Dermis microvascular lymphatic vessel endothelial cell (primary cell): ENCODE results near the gene RNF115. TPM values are rescaled to one million over a fixed set of nuclear protein-coding genes. Genes with fewer than 3 reads are reported as not detected.
"Not testable (repeated sequence)": the region's sequence is repeated elsewhere in the genome, so short reads cannot be mapped to it uniquely, and the experiment has no call there.

Experiments
- DNase-seq, 2 donors: peaks; one replicate each; pipeline versions ENCODE4 v3.0.0 to v3.0.0-alpha.2; 2010; ENCODE audit warnings: low read depth in 2 of 2
- total RNA-seq: library from RNA; depleted of rRNA; stranded (reverse); fragments of >200 nt; gene quantifications from 2 replicates; pipeline ENCODE4 v1.2.1, GENCODE V29; 2014

The RNF115 gene
- total RNA-seq, 1 donor from 2014 or later = 12.8 TPM

DNA sequence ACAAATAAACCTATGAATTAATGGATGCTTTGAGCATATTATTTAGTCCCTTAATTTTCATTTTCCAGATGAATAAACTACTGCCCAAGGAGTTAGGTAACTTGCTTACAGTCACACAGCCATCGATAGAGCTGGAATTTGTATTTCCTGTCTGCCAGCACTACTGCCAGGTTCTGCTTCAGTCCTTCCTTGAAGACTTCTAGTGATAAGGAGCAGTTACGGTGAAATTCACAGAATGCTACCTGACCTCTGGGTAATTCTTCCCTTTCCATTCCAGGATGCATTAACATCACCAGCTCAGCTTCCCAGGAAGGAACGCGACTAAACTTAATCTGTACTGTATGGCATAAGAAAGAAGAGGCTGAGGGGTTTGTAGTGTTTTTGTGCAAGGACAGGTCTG is 93.4 kb downstream of the RNF115 start:
- no peak for DNase-seq

- DNase-seq = no peak
These were observed 94.0 kb downstream of the RNF115 start for GRCh38 chr1:145729666-145730436.

DNA sequence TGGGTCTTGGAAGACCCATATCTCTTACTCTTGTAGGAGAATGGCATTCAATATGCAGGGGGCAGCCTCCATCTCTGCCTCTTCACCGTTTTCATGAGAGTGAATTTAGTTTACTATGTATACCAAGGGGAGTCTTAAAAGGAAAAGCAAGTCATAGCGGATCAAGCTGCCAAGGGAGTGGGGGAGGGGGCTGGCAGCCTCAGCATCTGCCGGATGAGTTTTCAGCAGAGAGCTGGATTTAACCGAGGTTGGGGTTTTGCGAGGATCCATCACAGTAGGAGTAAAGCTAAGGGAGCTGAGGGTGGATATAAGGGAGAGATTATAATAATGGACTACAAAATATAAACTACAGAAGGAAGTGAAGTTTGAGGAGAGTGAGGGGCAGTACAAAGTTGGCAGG is 94.7 kb downstream of the RNF115 start:
- DNase-seq = no peak

DNA sequence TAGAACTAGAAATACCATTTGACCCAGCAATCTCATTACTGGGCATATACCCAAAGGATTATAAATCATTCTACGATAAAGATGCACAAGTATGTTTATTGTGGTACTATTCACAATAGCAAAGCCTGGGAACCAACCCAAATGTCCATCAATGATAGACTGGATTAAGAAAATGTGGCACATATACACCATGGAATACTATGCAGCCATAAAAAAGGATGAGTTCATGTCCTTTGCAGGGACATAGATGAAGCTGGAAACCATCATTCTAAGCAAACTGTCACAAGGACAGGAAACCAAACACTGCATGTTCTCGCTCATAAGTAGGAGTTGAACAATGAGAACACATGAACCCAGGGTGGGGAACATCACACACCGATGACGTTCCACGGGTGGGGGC is 97.7 kb downstream of the RNF115 start:
- not testable (repeated sequence) for DNase-seq

DNA sequence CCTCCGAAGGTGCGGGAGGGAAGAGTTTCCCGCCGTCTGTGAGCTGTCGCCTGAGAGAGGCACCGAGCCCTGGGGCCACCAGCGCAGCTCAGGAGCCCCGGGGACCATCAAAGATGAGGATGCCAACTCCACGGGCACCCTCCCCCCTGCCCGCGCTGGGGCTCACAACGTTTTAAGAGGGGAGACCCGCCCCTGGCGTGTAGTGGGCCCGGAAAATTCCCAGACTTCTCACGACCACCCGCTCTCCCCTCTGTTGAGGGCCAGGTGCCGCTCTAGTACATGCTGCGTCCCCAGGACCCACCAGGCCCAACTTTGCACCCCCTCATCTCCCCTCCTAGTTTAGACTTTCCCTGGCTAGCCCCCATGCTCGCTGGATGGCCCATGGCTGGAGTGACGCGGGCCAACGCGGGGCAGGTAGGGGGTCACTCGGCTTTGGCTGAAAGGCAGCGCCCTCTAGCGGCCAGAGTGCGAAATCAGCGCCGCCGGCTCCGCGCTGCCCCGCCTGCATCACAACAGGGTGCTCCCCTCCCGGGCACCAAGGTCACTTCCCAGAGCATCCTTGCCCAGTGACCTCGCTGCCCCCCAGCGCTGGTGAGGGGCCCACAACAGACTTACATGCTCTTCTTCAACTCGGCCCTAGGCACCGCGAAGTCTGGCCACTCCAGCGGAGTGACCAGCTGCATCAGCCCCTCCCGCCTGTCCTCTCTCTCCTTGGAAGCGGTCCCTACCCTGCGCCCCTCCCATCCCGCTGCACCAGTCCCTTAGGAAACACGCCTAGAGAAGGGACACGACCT is 102.8 kb downstream of the RNF115 start:
- peak; percentile 4 to 50 for DNase-seq

DNA sequence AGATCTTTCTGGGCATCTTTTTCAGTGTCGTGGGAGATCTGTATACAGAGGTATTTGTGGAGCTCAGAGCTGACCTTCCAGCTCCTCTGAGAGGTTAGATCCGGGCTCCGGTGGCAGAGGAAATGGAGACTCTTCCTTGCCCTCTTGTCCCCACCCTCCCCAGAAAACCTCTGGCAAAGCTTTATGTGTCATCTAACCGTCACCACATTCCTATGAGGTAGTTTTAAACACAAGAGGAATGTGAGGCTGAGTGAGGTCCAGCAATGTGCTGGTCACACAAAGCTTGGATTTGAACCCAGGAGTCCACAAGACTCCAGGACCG is 103.4 kb downstream of the RNF115 start:
- DNase-seq = no peak

- DNase-seq = no peak
These were observed 104.4 kb downstream of the RNF115 start, which contains the start of gene CD160 for GRCh38 chr1:145719230-145720079. TSS of gene CD160 (plus strand) at chr1:145719499. CDS start at chr1:145728328, 8,829 bp downstream.

DNA sequence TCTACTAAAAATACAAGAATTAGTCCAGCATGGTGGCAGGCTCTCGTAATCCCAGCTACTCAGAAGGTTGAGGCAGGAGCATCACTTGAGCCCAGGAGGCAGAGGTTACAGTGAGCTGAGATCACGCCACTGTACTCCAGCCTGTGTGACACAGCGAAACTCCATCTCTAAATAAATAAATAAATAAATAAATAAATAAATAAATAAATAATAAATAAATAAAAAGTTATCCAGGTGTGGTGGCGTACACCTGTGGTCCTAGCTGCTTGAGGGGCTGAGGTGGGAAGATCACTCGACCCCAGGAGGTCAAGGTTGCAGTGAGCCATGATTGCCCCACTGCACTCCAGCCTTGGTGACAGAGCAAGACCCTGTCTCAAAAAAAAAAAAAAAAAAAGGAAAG is 105.4 kb downstream of the RNF115 start:
- DNase-seq = not testable (repeated sequence)

DNA sequence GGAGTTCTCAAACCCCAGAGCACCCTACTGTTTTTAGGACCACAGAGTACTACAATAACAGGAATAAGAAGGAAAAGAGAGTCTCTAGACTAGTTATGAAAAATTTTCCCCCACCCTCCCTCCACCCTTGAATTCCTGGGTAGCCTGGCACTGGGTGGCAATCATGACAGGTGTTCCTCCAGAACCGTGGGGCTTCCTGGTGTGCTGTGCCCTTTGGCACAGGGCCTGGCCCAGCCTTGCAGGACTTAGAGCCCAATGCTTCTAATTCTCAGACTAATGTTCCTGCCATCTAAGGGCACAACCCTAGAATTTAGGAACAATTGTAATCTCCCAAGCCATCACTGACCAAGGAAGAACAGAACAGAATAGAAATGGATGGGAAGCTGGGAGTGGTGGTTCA is 106.1 kb downstream of the RNF115 start:
- DNase-seq = no peak

DNA sequence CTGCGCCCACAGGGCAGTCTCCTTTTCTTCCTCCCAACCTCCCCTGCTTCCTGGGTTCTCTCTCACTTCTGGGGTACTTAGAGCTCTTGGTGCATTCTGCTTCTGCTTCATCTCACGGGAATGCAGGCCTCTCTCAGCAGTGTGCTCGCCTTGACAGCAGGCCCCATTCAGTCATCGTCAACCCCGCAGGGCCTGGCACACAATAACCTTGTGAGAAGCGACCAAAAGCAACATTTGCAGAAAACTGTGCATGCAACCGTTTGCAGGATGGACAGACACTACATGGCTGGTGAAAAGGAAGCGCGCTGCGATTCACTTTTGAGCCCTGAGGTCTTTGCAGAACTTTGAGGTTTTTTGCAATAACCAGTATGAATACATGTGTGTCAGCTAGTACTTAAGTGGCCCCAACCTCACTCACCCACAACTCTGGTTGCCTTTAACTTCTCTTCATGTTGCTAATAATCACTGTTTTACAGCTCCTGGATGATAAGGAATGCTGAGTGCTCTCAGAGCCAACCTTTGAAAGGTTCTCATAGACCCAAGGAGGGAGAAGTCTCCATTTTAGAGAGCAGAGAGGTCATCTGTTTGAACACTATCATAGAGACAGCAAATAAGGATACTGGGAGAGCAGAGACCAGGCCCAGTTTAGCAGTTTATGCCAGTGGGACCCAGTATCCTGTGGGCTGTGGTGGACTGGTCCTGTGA is 107.1 kb downstream of the RNF115 start:
- no peak for DNase-seq

DNA sequence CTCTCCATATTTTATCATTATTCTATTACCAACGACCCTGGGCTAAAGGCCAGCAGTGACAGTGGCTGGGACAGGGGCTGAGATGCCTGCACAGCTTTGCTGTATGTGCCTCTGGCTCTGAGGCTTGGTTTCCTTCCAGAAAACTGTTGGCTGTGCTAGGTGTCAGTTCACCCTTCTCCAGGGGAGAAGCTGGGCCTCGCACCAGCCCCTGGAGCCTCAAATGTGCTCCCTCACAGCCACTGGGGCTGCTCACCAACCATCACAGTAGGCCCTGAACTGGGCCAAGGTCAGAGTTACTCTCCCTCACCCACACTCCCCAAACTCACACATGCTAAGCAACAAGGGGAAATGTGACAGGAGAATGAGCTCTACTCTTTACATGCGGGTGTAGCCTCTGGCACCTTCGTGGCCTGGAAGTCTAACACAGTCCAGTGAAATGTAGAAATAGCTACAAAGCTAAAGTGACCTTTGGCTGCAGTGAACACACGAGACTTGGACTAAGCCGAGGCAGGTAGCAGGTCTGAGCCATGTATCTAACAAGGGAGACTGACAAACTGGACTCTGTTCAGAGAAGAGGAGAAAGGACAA is 109.3 kb downstream of the RNF115 start:
- DNase-seq = no peak

DNA sequence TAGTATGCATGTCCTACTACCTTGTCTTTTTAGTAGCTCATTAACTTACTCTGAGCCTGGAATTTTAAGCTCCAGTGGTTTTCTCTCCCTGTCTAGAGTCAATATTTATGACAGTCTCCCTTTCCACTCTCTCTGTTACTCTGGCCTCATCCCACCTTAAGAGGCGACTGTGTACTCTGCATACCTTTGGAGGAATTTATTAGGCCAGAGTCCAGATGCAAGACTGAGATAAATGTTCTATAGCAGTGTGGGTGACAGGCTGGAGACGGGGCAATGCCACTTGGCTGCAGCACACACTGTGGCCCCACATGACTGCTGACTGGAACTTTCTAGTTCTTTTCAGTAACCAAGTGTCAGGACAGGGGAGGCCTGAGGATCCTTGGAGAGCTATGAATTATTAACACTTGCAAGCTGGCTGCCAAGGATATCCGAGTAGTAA is 112.7 kb downstream of the RNF115 start:
- no peak for DNase-seq

GRCh38 chr1:145710291-145711027 is 113.4 kb downstream of the RNF115 start:
- DNase-seq = no peak

DNA sequence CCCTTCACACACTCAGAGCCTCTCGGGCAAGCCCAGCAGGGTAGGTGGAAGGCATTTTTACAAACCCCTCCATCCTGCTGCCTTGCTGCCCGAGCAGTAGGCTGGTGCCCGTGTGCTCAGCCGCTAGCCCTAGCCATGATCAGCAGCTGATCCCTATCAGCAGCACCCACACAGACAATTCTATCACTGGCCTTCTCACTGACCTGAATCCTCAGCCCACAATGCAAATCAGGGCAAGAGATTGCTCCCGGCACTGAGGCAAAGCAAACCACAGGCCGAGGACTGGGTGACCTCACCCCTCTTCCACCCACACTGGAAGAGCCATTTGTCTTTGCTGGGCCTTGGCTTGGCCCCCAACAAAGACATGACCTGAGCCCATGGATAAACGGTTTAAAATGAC is 115.8 kb downstream of the RNF115 start:
- DNase-seq = no peak

GRCh38 chr1:145707183-145707867 is 116.6 kb downstream of the RNF115 start, which contains the start of gene PDZK1:
TSS of gene PDZK1 (minus strand) at chr1:145707368. CDS start at chr1:145688021, 19,347 bp downstream.
- no peak for DNase-seq

DNA sequence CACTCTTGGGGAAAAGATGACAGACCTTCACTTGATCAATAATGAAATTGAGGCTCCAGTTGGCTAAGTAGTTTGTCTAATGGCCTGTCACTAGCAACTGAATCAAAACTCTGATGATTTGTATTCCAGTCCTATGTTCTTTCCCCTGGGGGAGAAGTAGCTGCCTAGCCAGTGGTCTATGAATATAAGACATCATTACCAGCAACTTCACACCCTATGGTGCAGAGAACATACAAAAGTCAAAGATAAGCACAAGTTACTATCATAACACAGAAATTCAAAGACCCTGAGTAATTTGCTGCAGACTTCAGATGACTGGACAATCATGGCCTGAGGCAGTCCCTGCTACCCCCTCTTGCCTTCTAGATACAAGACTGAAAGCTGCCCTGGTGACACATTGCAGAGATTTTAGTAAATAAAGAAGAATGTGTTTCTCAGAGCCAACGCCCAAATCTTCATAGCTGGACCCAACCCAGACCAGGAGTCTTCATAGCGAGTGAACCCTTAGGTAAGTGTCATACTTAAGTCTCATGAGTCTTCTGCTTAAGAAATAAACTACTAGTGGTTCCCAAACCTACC is 117.7 kb downstream of the RNF115 start:
- DNase-seq = no peak

- DNase-seq = no peak
These were observed 118.3 kb downstream of the RNF115 start for GRCh38 chr1:145705622-145706021.

- DNase-seq = no peak
These were observed 121.1 kb downstream of the RNF115 start for GRCh38 chr1:145702826-145703225.

GRCh38 chr1:145702052-145702451 is 121.8 kb downstream of the RNF115 start:
- no peak for DNase-seq
